ENCODE measurements around the gene DTNA. TPM values are rescaled to one million over a fixed set of nuclear protein-coding genes. Genes with fewer than 3 reads are reported as not detected.
A peak's percentile ranks its signal among the peaks of the same experiment; 100 is the strongest.

Gene DTNA
- total and polyA plus RNA-seq, 2 of the 8 experiments (the other 6 are each of a cell fraction or from before 2014, with no cell fraction given): 30.2 to 32.7 TPM

DNA sequence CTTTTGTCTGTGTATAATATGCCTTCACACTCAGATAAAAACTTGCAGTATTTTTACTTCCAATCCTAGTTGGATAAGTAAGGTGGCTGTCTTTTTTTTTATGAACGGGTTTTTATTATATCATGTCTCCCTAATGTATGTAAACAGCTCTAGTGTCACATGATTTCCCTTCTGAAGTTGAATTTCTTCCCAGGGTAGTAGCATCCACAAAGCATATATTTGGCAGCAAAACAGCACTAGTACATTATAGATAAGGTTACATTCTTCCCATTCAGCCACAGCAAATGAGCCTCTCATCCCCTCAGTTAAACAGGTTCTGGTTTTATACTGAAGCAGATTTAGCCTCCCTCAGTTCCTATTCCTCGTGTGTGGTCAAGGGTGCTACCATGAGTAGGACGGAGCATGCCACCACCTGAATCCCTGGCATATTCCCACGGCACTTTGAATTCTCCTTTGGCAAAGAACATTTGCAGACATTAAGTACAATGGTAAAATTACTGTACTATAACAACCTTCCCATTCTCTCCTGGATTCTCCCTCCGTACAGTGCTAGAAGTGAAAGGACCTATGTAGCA lies 15.4 kb upstream of the DTNA start:
- FAIRE-seq: no peak
- H3K27me3 ChIP-seq (replicated peaks in 1 of 4; ENCODE audit: control insufficient read depth in 3 of 4, extremely low read depth in 1 of 4, insufficient read depth in 3 of 4, low read length in 3 of 4): no peaks in the 10 kb centered on the region
- CTCF ChIA-PET (ENCODE audit: partially characterized antibody): interaction anchor here (0.6 to 5.5 kb wide), 5 partner anchors 7 to 177 kb away, joined by 3 to 31 read pairs (median 3); no protein-coding TSS in a partner anchor
- TF ChIP-seq HDAC6 (IDR thresholded peaks at IDR 0.05; ENCODE audit: low read depth, low read length): no peak
- no peak for TF ChIP-seq POLR2AphosphoS5 (IDR thresholded peaks at IDR 0.05; ENCODE audit: low read depth, low read length)
- TF ChIP-seq CBX5 (IDR thresholded peaks at IDR 0.05; ENCODE audit: low read depth, low read length): no peak
- no peak for TF ChIP-seq YY1 (IDR thresholded peaks at IDR 0.05; ENCODE audit: low read depth, low read length)
- TF ChIP-seq, protein P1, sequence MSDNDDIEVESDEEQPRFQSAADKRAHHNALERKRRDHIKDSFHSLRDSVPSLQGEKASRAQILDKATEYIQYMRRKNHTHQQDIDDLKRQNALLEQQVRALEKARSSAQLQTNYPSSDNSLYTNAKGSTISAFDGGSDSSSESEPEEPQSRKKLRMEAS (IDR thresholded peaks at IDR 0.05): no peak
- TF ChIP-seq, protein P2, sequence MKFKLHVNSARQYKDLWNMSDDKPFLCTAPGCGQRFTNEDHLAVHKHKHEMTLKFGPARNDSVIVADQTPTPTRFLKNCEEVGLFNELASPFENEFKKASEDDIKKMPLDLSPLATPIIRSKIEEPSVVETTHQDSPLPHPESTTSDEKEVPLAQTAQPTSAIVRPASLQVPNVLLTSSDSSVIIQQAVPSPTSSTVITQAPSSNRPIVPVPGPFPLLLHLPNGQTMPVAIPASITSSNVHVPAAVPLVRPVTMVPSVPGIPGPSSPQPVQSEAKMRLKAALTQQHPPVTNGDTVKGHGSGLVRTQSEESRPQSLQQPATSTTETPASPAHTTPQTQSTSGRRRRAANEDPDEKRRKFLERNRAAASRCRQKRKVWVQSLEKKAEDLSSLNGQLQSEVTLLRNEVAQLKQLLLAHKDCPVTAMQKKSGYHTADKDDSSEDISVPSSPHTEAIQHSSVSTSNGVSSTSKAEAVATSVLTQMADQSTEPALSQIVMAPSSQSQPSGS (IDR thresholded peaks at IDR 0.05; ENCODE audit: low read length): no peak
- no peak for TF ChIP-seq KDM4A (IDR thresholded peaks at IDR 0.05; ENCODE audit: low read depth, low read length, severe bottlenecking)
- no peak for TF ChIP-seq KDM1A (IDR thresholded peaks at IDR 0.05; ENCODE audit: borderline replicate concordance, low read length)
- no peak for TF ChIP-seq SP2 (IDR thresholded peaks at IDR 0.05; ENCODE audit: low read length)
- no peak for TF ChIP-seq BRCA1 (IDR thresholded peaks at IDR 0.05; ENCODE audit: low read depth, low read length)
- no peak for TF ChIP-seq EZH2 (IDR thresholded peaks at IDR 0.05; ENCODE audit: low read depth, low read length, severe bottlenecking)
- TF ChIP-seq SIX5 (IDR thresholded peaks at IDR 0.05; ENCODE audit: low read depth, low read length): no peak

More for the DNA sequence above, 15.4 kb upstream of the DTNA start:
- Histone ChIP-seq H3K9me3 (ENCODE audit: insufficient read depth in 2 of 2, low read depth in 1 of 2, low read length in 1 of 2) (no peaks in the 10 kb centered on the region), H4K20me1 (replicated peaks in 1 of 2; ENCODE audit: control insufficient read depth in 1 of 2, insufficient read depth in 2 of 2, low read length in 2 of 2) (no peaks in the 10 kb centered on the region), H2BK15ac (ENCODE audit: low read length) (no peak overlapping the region; the same call in 1 of the 2 replicates), H2BK120ac (replicated peaks; ENCODE audit: low read depth, low read length) (no peak overlapping the region), H4K91ac (replicated peaks; ENCODE audit: insufficient read length, low read length) (no peak overlapping the region), H3K9ac (replicated peaks in 1 of 4; ENCODE audit: extremely low read depth in 1 of 4, low read depth in 3 of 4, low read length in 3 of 4) (no peak overlapping the region; a peak in 1 of 7 replicates), H2BK12ac (ENCODE audit: low read depth, low read length) (peak overlapping the region; percentile 68; the same call in 1 of the 2 replicates), H3K14ac (ENCODE audit: insufficient read length) (no peak overlapping the region), H3K56ac (replicated peaks; ENCODE audit: insufficient read length, low read depth, low read length) (no peak overlapping the region), H3K79me1 (ENCODE audit: low read depth, low read length) (no peaks in the 10 kb centered on the region), H3K23ac (ENCODE audit: insufficient read length) (no peak overlapping the region), H3K4me3 (ENCODE audit: extremely low read depth in 1 of 4, insufficient read depth in 2 of 4, low read depth in 3 of 4, low read length in 4 of 4) (no peak overlapping the region), H4K8ac (ENCODE audit: extremely low read depth, insufficient read depth, low read length) (no peak overlapping the region), H2BK5ac (ENCODE audit: low read depth, low read length) (no peak overlapping the region), H3K79me2 (ENCODE audit: control insufficient read depth in 1 of 2, insufficient read depth in 2 of 2, low read length in 2 of 2) (no peaks in the 10 kb centered on the region), H3K4me1 (replicated peaks in 1 of 4; ENCODE audit: control insufficient read depth in 3 of 4, insufficient read depth in 4 of 4, low read length in 3 of 4) (peaks cover 0 to 9% (median 2%) of the 10 kb centered on the region in 4 experiments; a peak in 3 of 7 replicates), H3K4ac (replicated peaks; ENCODE audit: insufficient read length, low read depth, low read length) (no peak overlapping the region), H3K27ac (ENCODE audit: low read depth, low read length) (no peak overlapping the region), H2AK5ac (ENCODE audit: low read depth, low read length) (no peak overlapping the region; the same call in 1 of the 2 replicates), H4K5ac (ENCODE audit: insufficient read length, low read depth, low read length) (no peak overlapping the region), H2BK20ac (ENCODE audit: low read length) (no peak overlapping the region), H3K36me3 (ENCODE audit: control insufficient read depth in 2 of 4, insufficient read depth in 4 of 4, low read length in 3 of 4) (no peaks in the 10 kb centered on the region; a peak in 1 of 8 replicates), H3K23me2 (ENCODE audit: low read depth, low read length) (no peaks in the 10 kb centered on the region; the same call in 1 of the 2 replicates), H3K4me2 (ENCODE audit: insufficient read depth in 1 of 2, low read depth in 2 of 2, low read length in 2 of 2) (no peak overlapping the region), H2AFZ (ENCODE audit: low read length) (no peak overlapping the region), H3K18ac (ENCODE audit: extremely low read depth, low read length) (no peak overlapping the region)
- POLR2A ChIA-PET (ENCODE audit: partially characterized antibody): no interaction called here
- DNase-seq (ENCODE audit: low read depth in 1 of 2, low spot score in 2 of 2): no peak
- 89% methylated on average over 5 of the region's 5 CpGs; no CpG with 5 or more reads in 1 of the 2 experiments for WGBS, 2 experiments (ENCODE audit: extremely low coverage in 1 of 2, insufficient coverage in 1 of 2, insufficient read length in 1 of 2, insufficient replicate concordance in 2 of 2, low coverage in 1 of 2, low lambda C conversion rate in 2 of 2, missing lambda C conversion rate in 1 of 2)
